Neural cell (in vitro differentiated cells): ENCODE measurements around the gene MCAM.

Experiments used
- EP300 ChIP-seq: fragments of 450-650 bp; conservative IDR thresholded peaks from 2 replicates; pipeline ENCODE4 v1.6.1; 2014; ENCODE audit warnings: antibody characterized with exemption, mild to moderate bottlenecking, moderate library complexity; ENCODE audit not compliant: poor library complexity, severe bottlenecking
- TAF1 ChIP-seq: IDR thresholded peaks from 2 replicates; pipeline ENCODE4 v1.6.1; 2012; ENCODE audit warnings: low read depth
- TF ChIP-seq, protein P1 (sequence below): fragments of 450-650 bp; IDR thresholded peaks from 2 replicates; pipeline ENCODE4 v1.5.1; 2014; ENCODE audit warnings: antibody characterized with exemption, mild to moderate bottlenecking, moderate library complexity; ENCODE audit not compliant: poor library complexity, severe bottlenecking

DNA sequence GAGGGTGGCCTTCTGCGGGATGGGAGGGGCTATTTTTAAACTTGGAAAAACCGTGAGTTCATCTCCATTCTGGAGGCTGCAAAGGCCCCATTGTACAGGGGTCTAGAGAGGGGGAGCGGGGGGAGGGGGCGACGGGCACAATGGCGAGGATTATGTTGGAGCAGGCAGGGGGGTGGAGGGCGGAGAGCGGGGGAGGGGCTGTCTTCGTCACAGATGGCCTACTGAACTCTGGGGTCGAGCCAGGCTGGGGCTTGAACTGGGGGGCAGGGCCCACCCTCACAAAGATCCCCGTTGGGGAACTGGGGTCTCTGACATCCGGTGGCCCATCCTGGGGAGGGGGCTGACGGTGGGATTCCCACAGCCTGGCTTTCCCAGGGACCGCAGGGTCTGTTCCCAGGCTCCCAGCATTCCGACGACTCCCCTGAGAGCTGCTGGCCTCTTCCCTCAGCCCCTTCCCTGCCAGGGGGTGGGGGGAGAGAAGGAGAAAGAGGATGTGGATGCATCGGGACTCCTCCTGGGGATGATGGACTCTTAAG is 3.4 kb upstream of the MCAM start:
- no peak for TF ChIP-seq TAF1
- no peak for TF ChIP-seq EP300
- TF ChIP-seq, protein P1, sequence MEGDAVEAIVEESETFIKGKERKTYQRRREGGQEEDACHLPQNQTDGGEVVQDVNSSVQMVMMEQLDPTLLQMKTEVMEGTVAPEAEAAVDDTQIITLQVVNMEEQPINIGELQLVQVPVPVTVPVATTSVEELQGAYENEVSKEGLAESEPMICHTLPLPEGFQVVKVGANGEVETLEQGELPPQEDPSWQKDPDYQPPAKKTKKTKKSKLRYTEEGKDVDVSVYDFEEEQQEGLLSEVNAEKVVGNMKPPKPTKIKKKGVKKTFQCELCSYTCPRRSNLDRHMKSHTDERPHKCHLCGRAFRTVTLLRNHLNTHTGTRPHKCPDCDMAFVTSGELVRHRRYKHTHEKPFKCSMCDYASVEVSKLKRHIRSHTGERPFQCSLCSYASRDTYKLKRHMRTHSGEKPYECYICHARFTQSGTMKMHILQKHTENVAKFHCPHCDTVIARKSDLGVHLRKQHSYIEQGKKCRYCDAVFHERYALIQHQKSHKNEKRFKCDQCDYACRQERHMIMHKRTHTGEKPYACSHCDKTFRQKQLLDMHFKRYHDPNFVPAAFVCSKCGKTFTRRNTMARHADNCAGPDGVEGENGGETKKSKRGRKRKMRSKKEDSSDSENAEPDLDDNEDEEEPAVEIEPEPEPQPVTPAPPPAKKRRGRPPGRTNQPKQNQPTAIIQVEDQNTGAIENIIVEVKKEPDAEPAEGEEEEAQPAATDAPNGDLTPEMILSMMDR, result no peak
